Cardiac muscle cell (in vitro differentiated cells and primary cell): ENCODE measurements around the gene TMEM135. TPM values are rescaled to one million over a fixed set of nuclear protein-coding genes. Genes with fewer than 3 reads are reported as not detected.
A peak's percentile ranks its signal among the peaks of the same experiment; 100 is the strongest.

Experiments used
- DNase-seq, 2 donors: peaks; one replicate each; pipeline versions ENCODE4 v3.0.0 to v3.0.0-alpha.2; 2010 to 2017; ENCODE audit warnings: low read depth in 1 of 2, low spot score in 1 of 2
- H3K27ac ChIP-seq: fragments of 200-600 bp; sonication (generic); 2 replicates; pipeline ENCODE4 v1.5.1; 2016
- H3K27me3 ChIP-seq: fragments of 200-600 bp; sonication (generic); 2 replicates; pipeline ENCODE4 v1.6.0; 2016; ENCODE audit warnings: control low read depth
- H3K36me3 ChIP-seq: fragments of 200-600 bp; sonication (generic); 2 replicates; pipeline ENCODE4 v1.5.1; 2016; ENCODE audit warnings: control low read depth
- H3K4me1 ChIP-seq: fragments of 200-600 bp; sonication (generic); 2 replicates; pipeline ENCODE4 v1.8.1; 2017; ENCODE audit warnings: low read depth, mild to moderate bottlenecking, mixed run types
- H3K4me3 ChIP-seq: fragments of 200-600 bp; sonication (generic); 2 replicates; pipeline ENCODE4 v1.5.1; 2016; ENCODE audit warnings: mild to moderate bottlenecking
- H3K9me3 ChIP-seq: fragments of 200-600 bp; sonication (generic); 2 replicates; pipeline ENCODE4 v1.5.1; 2017; ENCODE audit warnings: low read depth, mild to moderate bottlenecking, control low read depth
- polyA plus RNA-seq: library from polyadenylated mRNA; unstranded; fragments of >200 nt; fragmentation: Nextera tagmentation; extraction: Ambion mirVana; gene quantifications from 2 replicates; pipeline ENCODE4 v1.2.1, GENCODE V29; 2016
- total RNA-seq: library from RNA; depleted of rRNA; stranded (reverse); fragments of >200 nt; gene quantifications from 2 replicates; pipeline ENCODE4 v1.2.3, GENCODE V29; 2016
- TF ChIP-seq, protein P1 (sequence below): IDR thresholded peaks from 2 replicates; pipeline ENCODE4 v1.5.1; 2012; ENCODE audit warnings: low read depth, mild to moderate bottlenecking, low read length

The TMEM135 gene
- total and polyA plus RNA-seq, 2 experiments from 2014 or later = 25.2 to 28.8 TPM

DNA sequence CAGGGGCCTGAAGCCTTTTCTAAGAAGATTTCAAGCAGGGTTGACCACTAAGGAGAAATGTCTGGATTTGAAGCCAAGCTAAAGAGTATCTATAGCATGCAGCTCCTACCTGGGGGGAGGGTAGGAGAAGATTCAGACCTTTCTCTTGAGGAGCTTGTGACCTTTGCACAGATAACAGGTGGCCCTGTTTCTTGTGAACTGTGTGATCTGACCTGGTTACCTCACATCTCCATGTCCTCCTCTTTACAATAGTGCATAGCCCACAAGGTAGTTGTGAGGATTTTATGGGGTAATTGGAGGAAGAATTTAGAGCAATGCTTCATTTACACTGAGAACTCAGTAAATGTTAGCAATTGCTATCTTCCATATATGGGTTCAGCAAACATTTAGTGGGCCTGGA, 310.1 kb downstream of the TMEM135 start:
- H3K36me3 ChIP-seq = no peaks in the 10 kb centered on the region
- H3K9me3 ChIP-seq = no peaks in the 10 kb centered on the region
- no peak overlapping the region for H3K4me3 ChIP-seq
- DNase-seq = peak in 1 of 2 donors; percentile 32
- H3K27me3 ChIP-seq = no peaks in the 10 kb centered on the region
- H3K4me1 ChIP-seq = peaks cover 26% of the 10 kb centered on the region
- TF ChIP-seq, protein P1, sequence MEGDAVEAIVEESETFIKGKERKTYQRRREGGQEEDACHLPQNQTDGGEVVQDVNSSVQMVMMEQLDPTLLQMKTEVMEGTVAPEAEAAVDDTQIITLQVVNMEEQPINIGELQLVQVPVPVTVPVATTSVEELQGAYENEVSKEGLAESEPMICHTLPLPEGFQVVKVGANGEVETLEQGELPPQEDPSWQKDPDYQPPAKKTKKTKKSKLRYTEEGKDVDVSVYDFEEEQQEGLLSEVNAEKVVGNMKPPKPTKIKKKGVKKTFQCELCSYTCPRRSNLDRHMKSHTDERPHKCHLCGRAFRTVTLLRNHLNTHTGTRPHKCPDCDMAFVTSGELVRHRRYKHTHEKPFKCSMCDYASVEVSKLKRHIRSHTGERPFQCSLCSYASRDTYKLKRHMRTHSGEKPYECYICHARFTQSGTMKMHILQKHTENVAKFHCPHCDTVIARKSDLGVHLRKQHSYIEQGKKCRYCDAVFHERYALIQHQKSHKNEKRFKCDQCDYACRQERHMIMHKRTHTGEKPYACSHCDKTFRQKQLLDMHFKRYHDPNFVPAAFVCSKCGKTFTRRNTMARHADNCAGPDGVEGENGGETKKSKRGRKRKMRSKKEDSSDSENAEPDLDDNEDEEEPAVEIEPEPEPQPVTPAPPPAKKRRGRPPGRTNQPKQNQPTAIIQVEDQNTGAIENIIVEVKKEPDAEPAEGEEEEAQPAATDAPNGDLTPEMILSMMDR = no peak
- peak overlapping the region; percentile 81 for H3K27ac ChIP-seq

DNA sequence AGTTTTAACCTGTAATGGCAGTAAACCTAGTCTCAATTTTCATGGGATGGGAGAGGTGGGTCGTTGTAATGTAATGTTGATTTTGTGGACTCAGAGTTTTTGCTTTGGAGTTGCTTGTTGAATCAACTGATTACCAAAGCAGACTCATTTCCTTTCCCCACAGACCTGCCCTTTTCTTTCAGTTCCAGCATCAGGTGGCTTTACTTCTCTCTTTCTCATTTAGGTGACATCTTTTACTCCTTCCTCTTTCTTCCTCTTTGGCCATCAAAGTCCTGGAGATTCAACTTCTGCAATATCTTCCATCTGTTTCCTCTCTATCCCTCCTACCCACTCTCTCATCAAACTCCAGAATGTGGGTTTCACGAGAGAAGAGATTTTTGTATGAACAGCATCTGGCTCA, 313.9 kb downstream of the TMEM135 start:
- no peaks in the 10 kb centered on the region for H3K27me3 ChIP-seq
- H3K27ac ChIP-seq = no peak overlapping the region
- no peak for DNase-seq
- H3K9me3 ChIP-seq = no peaks in the 10 kb centered on the region
- H3K4me1 ChIP-seq = peaks cover 49% of the 10 kb centered on the region
- no peaks in the 10 kb centered on the region for H3K36me3 ChIP-seq
- no peak overlapping the region for H3K4me3 ChIP-seq
- TF ChIP-seq, protein P1 = no peak

DNA sequence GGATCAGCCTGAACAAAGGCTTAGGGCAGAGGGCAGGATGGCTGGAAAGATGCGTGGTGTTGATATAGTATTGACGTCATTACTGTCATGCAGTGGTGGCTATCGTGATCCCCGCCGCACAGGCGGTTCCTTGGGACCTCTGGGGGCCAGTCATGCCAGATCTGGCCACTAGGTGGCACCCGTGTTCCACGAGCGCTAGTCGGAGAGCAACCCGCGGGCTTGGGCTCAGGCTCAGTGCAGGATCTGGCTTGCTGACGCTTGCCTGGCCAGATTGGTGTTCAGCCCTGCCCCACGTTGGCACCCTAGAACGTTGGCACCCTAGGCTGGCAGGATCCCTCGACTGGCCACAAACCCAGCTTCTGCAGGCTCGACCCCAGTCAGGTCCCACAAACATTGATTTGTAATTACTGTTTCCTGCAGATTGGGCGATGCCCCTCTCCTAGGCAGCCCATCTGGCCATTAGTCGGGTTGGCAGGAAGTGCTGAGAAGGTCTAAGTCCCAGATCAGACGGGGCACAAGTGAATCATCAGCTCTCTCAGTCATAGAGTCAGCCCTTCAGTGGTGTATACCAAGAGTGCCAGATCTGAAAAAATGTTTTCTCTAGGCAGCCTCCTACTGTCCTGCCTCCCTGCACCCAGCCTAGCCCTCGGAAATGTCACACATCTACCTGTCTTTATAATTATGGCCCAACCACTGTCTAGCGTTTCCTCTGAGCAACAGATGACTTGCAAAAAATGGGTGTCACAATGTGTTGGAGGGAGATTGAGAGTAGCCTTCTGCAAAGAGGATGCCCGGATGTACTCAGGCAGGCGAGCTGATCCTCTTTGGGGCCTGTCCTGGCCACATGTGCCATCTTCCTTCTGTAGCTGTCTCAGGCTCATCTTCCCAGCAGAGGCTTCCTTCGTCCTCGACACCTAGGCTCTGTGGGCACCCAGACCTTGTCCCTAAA, 315.3 kb downstream of the TMEM135 start:
- Histone ChIP-seq H3K36me3 (no peaks in the 10 kb centered on the region), H3K4me3 (no peak overlapping the region), H3K9me3 (no peaks in the 10 kb centered on the region), H3K27me3 (no peaks in the 10 kb centered on the region), H3K4me1 (peaks cover 44% of the 10 kb centered on the region), H3K27ac (no peak overlapping the region)
- peak; percentile 78 to 88 for DNase-seq
- TF ChIP-seq, protein P1 = peak; percentile 98

DNA sequence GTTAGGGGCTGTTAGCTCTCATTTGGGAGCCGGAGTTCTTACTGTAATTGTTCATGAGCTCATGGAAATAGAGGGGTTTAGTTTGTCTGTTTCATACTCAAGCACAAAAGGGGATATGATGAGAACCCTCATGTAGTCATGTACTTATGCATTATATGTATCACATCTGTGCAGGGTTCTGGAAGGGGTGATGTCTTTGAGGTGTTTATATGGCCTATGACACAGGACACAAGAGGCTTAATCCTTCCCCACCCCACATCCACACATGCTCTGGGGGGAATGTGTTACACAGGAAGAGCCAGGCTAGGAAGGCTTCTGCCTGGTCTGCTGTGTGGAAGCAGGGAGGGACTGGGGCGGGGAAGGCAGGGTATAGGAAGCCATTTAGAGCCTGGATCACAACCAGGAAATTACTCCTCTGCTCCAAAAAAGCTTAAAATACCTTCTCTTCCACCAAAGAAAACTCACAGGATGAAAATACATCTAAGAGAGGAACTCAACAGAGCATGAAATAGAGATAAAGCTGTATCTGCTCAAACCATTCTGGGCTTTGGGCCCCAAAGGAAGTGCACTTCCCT, 316.1 kb downstream of the TMEM135 start:
- DNase-seq = no peak
- H3K4me1 ChIP-seq = peaks cover 35% of the 10 kb centered on the region
- TF ChIP-seq, protein P1 = no peak
- H3K27ac ChIP-seq = no peak overlapping the region
- H3K36me3 ChIP-seq = no peaks in the 10 kb centered on the region
- no peak overlapping the region for H3K4me3 ChIP-seq
- H3K9me3 ChIP-seq = no peaks in the 10 kb centered on the region
- no peaks in the 10 kb centered on the region for H3K27me3 ChIP-seq

DNA sequence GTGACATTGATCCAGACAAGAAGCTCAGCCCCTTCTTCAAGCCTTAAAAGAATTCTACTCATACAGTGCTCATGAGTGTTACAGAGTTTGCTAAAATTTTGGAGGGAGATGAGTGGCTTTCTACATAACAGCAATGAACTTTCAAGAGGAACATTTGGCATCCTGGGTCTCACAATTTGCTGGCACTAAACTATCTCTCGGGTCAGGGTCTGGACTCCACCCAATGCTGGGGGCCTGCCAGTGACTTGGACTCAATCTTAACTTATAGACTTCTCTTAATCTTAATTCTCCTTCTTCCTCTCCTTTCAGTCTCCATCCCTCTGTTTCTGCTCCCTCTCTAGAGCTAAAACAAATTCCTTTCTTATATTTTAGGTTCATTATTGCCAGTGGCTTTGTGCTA, 317.9 kb downstream of the TMEM135 start:
- H3K4me3 ChIP-seq = no peak overlapping the region
- peak overlapping the region; percentile 41 for H3K27ac ChIP-seq
- H3K9me3 ChIP-seq = no peaks in the 10 kb centered on the region
- H3K27me3 ChIP-seq = no peaks in the 10 kb centered on the region
- TF ChIP-seq, protein P1 = no peak
- peaks cover 30% of the 10 kb centered on the region for H3K4me1 ChIP-seq
- H3K36me3 ChIP-seq = no peaks in the 10 kb centered on the region
- no peak for DNase-seq
